GM20000 (cell line): ENCODE measurements around the gene RIC8A.

ENCODE experiments used
- DNase-seq: peaks from one replicate; pipeline ENCODE4 v3.0.0; 2012; ENCODE audit warnings: low spot score
- CTCF ChIP-seq: IDR thresholded peaks from 2 replicates; pipeline ENCODE4 v1.5.1; 2012; ENCODE audit warnings: mild to moderate bottlenecking, control low read depth; ENCODE audit errors: extremely low read depth, missing control alignments

Gene RIC8A

DNA sequence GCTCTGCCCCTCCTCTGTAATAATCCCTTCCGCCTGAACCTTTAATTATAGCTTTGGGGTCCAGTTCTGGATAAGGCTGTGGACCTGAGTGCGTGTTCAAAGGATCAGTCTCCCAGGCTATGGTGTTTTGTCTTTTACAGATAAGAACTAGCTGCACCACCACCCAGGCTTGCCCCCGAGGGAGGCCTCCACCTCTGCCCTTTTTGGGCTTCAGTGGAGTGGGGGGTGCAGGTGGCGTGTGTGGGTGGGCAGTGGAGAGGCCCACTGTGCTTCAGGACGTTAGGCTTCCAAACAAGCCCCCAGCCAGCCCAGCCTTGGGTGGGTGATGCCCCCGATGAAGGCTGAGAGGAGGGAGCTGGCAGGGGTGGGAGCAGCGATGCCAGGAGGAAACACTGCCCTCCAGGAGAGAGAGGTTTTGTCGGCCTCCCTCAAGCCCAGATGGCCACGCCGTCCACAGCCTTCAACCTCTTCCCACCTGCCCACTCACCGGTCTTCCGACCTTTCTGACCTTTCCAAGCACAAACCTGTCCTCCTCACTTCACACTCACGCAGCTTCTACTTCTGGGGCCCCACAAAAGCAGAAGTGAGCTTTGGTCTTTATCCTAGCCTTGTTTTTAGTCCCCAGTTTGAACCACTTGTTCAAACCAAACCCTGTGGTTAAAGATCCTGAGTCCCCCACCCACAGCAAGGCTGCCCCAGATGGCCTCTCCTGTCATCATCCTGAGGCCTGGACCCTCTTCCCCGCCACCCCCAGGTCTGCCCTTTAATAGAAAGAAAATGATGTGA is 49.6 kb downstream of the RIC8A start:
- DNase-seq, result peak; percentile 50
- no peak for TF ChIP-seq CTCF

GRCh38 chr11:257766-258493 is 50.4 kb downstream of the RIC8A start:
- TF ChIP-seq CTCF, result peak; percentile 20
- DNase-seq, result no peak

- no peak for TF ChIP-seq CTCF
- no peak for DNase-seq
Measured at GRCh38 chr11:259413-259812, 51.9 kb downstream of the RIC8A start.

GRCh38 chr11:261624-262023 is 54.1 kb downstream of the RIC8A start:
- DNase-seq, result no peak
- no peak for TF ChIP-seq CTCF
